ENCODE measurements around the gene BNIP2. TPM values are rescaled to one million over a fixed set of nuclear protein-coding genes. Genes with fewer than 3 reads are reported as not detected.
"Not testable (repeated sequence)": the region's sequence is repeated elsewhere in the genome, so short reads cannot be mapped to it uniquely, and the experiment has no call there.

The BNIP2 gene
- total RNA-seq, 1 donor from 2014 or later = 64.6 TPM

GRCh38 chr15:59656897-59657634 is 32.1 kb downstream of the BNIP2 start, which contains the start of gene GTF2A2:
Gene GTF2A2, minus strand, starts transcription at chr15:59657515. Its CDS starts 5,238 bp downstream, at chr15:59652277.
- Mint-ChIP-seq H3K4me3 (ENCODE audit: unreplicated experiment) (no peak within 1 kb of the TSS), H3K27me3 (ENCODE audit: unreplicated experiment) (no peaks in the 10 kb centered on the region), H3K4me1 (ENCODE audit: unreplicated experiment) (peaks cover 5% of the 10 kb centered on the region), H3K36me3 (ENCODE audit: unreplicated experiment) (peaks cover 20% of the 10 kb centered on the region), H3K27ac (ENCODE audit: unreplicated experiment) (no peak within 1 kb of the TSS), H3K9me3 (ENCODE audit: unreplicated experiment) (peaks cover 6% of the 10 kb centered on the region)
- DNase-seq (ENCODE audit: extremely low spot score, unreplicated experiment) = peak; percentile 97
- no peak for TF ChIP-seq CTCF (IDR thresholded peaks at IDR 0.05)

GRCh38 chr15:59654046-59654445 is 35.1 kb downstream of the BNIP2 start:
- Mint-ChIP-seq H3K27me3 (ENCODE audit: unreplicated experiment) (no peaks in the 10 kb centered on the region), H3K9me3 (ENCODE audit: unreplicated experiment) (peaks cover 6% of the 10 kb centered on the region), H3K4me1 (ENCODE audit: unreplicated experiment) (peaks cover 6% of the 10 kb centered on the region), H3K27ac (ENCODE audit: unreplicated experiment) (no peak overlapping the region), H3K36me3 (ENCODE audit: unreplicated experiment) (peaks cover 17% of the 10 kb centered on the region), H3K4me3 (ENCODE audit: unreplicated experiment) (no peak overlapping the region)
- DNase-seq (ENCODE audit: extremely low spot score, unreplicated experiment) = no peak
- TF ChIP-seq CTCF (IDR thresholded peaks at IDR 0.05) = no peak

GRCh38 chr15:59649603-59650002 is 39.5 kb downstream of the BNIP2 start:
- DNase-seq (ENCODE audit: extremely low spot score, unreplicated experiment) = no peak
- no peaks in the 10 kb centered on the region for H3K27me3 Mint-ChIP-seq (ENCODE audit: unreplicated experiment)
- H3K27ac Mint-ChIP-seq (ENCODE audit: unreplicated experiment) = no peak overlapping the region
- H3K36me3 Mint-ChIP-seq (ENCODE audit: unreplicated experiment) = peaks cover 26% of the 10 kb centered on the region
- H3K4me3 Mint-ChIP-seq (ENCODE audit: unreplicated experiment) = no peak overlapping the region
- no peak for TF ChIP-seq CTCF (IDR thresholded peaks at IDR 0.05)
- H3K9me3 Mint-ChIP-seq (ENCODE audit: unreplicated experiment) = peaks cover 6% of the 10 kb centered on the region
- peaks cover 1% of the 10 kb centered on the region for H3K4me1 Mint-ChIP-seq (ENCODE audit: unreplicated experiment)

GRCh38 chr15:59647085-59647484 is 42.0 kb downstream of the BNIP2 start:
- Mint-ChIP-seq H3K4me1 (ENCODE audit: unreplicated experiment) (peaks cover 1% of the 10 kb centered on the region), H3K27ac (ENCODE audit: unreplicated experiment) (no peak overlapping the region), H3K9me3 (ENCODE audit: unreplicated experiment) (no peaks in the 10 kb centered on the region), H3K27me3 (ENCODE audit: unreplicated experiment) (no peaks in the 10 kb centered on the region), H3K4me3 (ENCODE audit: unreplicated experiment) (no peak overlapping the region), H3K36me3 (ENCODE audit: unreplicated experiment) (peaks cover 24% of the 10 kb centered on the region)
- TF ChIP-seq CTCF (IDR thresholded peaks at IDR 0.05) = no peak
- no peak for DNase-seq (ENCODE audit: extremely low spot score, unreplicated experiment)

DNA sequence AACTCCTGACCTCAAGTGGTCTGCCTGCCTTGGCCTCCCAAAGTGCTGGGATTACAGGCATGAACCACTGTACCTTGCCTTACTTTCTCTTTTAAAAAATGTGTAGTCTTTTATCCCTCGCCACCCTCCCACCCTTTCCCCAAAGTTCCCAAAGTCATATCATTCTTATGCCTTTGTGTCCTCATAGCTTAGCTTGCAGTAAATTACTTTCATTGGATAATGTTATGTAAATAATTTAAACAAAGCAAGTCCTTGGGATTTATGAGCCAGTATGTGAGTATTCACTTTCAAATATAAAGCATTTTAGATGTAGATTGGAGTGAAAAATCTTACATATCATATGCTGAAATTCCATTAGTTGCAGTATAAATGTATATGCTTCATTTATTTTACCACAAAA is 42.8 kb downstream of the BNIP2 start:
- DNase-seq (ENCODE audit: extremely low spot score, unreplicated experiment) = no peak
- H3K27me3 Mint-ChIP-seq (ENCODE audit: unreplicated experiment) = no peaks in the 10 kb centered on the region
- H3K9me3 Mint-ChIP-seq (ENCODE audit: unreplicated experiment) = no peaks in the 10 kb centered on the region
- H3K36me3 Mint-ChIP-seq (ENCODE audit: unreplicated experiment) = peaks cover 21% of the 10 kb centered on the region
- H3K4me3 Mint-ChIP-seq (ENCODE audit: unreplicated experiment) = no peak overlapping the region
- H3K4me1 Mint-ChIP-seq (ENCODE audit: unreplicated experiment) = peaks cover 1% of the 10 kb centered on the region
- no peak overlapping the region for H3K27ac Mint-ChIP-seq (ENCODE audit: unreplicated experiment)
- TF ChIP-seq CTCF (IDR thresholded peaks at IDR 0.05) = no peak

DNA sequence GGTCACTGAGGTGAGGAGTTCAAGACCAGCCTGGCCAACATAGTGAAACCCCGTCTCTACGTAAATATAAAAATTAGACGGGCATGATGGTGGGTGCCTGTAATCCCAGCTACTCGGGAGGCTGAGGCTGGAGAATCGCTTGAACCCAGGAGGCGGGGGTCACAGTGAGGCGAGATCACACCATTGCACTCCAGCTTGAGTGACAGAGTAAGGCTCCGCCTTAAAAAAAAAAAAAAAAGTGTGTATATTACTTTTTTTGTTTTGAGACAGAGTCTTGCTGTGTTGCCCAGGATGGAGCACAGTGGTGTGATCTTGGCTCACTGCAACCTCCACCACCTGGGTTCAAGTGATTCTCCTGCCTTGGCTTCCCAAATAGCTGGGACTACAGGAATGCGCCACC is 43.3 kb downstream of the BNIP2 start:
- H3K27me3 Mint-ChIP-seq (ENCODE audit: unreplicated experiment); H3K4me1 Mint-ChIP-seq (ENCODE audit: unreplicated experiment); H3K9me3 Mint-ChIP-seq (ENCODE audit: unreplicated experiment); H3K27ac Mint-ChIP-seq (ENCODE audit: unreplicated experiment); DNase-seq (ENCODE audit: extremely low spot score, unreplicated experiment); H3K4me3 Mint-ChIP-seq (ENCODE audit: unreplicated experiment): not testable (repeated sequence)
- H3K36me3 Mint-ChIP-seq (ENCODE audit: unreplicated experiment) = peaks cover 20% of the 10 kb centered on the region

Data from osteocyte (in vitro differentiated cells).